ENCODE measurements around the gene IL18.
"Not testable (repeated sequence)": the region's sequence is repeated elsewhere in the genome, so short reads cannot be mapped to it uniquely, and the experiment has no call there.

Gene IL18

DNA sequence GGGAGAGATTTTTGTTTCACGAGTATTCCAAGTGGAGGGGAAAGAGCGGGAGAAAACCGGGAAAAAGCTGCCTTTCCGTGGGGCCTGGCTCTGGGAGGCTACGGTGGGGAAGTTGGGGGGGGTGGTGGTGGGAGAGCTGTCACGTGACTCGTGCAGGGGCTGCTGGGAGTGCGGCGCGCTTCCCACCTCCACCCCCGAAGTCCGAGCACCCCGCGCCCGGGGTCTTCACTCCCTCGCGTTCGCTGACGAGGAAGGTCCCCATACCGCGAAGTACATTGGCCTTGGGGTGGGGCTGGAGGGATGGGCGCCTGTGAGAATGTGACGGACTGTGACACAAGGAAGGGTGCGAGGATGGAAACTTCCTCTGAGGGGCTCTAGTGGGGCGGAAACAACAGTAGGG is 3.3 kb upstream of the IL18 start, which contains the start of gene TEX12:
Gene TEX12 (plus strand): TSS at position 228 of the 400 bp plus-strand sequence. CDS start 1,897 bp downstream, outside the sequence.
- no peak for FAIRE-seq

- FAIRE-seq: no peak
Measured at GRCh38 chr11:112166562-112166961, 2.7 kb upstream of the IL18 start.

GRCh38 chr11:112165049-112165448 is 1.2 kb upstream of the IL18 start:
- FAIRE-seq: no peak

DNA sequence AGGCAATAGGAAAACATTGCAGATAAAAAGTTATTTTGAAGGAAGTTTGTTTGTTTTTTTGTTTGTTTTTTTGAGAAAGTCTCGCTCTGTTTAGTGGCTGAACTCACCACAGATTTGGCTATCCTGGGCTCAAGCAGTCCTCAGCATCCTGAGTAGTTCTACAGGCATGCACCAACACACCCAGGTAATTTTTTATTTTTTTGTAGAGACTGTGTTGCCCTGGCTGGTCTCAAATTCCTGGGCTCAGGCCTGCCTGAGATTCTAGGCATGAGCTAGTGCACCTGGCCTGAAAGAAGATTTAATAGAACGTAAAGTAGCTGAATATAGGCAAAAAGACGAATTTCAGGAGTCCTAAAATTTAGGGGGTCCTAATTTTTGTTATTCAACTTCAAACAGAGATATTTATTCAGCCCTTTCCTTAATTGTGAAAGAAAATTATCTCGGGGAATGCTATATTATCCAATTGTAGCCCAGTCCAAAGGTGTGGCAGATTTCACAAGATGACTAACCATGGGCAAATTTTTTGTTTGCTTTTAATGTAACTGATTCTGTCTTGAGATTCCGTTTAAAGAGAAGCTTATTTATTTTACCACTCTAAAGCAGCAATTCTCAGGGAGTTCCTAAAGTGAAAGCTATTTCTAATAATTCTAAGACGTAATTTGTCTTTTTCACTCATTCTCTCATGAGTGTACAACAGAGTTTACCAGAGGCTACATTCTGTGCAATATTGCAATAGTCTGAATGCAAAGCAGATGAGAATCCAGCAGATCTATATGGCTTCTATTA is 940 bp downstream of the IL18 start:
- no peak for FAIRE-seq

DNA sequence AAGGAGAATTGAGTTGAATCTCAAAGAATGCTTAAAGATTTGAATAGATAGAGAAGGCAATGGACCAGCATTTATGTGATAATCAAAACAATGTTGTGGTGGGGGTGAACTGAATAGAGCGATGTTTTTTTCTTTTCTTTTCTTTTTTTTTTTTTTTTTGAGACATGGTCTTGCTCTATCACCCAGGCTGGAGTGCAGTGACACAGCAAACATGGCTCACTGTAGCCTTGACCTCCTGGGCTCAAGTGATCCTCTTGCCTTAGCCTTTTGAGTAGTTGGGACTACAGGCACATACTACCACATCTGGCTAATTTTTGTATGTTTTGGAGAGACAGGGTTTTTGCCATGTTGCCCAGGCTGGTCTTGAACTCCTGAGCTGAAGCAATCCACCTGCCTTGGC is 1.7 kb downstream of the IL18 start:
- not testable (repeated sequence) for FAIRE-seq

- no peak for FAIRE-seq
Measured at GRCh38 chr11:112161012-112161411, 2.9 kb downstream of the IL18 start.

GRCh38 chr11:112160091-112160848 is 3.6 kb downstream of the IL18 start:
- FAIRE-seq: no peak

DNA sequence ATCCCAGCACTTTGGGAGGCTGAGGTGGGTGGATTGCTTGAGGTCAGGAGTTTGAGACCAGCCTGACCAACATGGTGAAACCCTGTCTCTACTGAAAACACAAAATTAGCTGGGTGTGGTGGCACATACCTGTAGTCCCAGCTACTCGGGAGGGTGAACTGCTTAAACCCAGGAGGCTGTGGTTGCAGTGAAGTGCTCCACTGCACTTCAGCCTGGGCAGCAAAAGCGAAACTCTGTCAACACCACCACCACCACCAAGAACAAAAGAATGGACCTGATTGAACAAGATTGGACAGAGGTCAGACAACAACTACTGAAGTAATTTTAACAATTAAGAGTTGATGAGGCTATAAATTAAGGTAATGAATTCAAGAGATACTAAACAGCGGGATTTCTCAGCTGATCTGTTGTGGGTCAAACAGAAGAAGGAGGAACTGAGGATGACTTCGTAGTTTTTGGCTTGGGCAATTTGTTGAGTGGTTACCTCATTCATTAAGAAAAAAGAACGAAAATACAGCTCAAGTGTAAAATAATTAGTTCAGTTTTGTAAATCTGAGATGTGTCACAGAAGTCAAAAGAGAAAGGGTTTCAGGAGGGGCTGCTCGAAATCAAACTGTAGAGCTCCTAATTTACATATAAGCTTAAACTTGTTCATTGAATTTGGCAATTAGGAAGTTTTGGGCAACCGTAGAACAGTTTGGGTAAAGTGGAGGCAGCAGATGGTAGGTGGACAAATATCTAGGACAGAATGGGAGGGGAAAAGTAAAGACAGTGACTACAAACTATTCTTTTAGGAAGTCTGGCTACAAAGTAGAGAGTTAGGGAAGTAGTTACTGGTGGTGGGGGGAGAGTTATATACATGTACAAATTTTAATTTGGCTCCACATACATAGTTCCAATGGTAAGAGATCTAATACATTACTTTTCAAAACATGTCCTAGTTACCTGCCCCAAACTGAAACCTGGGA is 4.5 kb downstream of the IL18 start:
- FAIRE-seq: no peak

DNA sequence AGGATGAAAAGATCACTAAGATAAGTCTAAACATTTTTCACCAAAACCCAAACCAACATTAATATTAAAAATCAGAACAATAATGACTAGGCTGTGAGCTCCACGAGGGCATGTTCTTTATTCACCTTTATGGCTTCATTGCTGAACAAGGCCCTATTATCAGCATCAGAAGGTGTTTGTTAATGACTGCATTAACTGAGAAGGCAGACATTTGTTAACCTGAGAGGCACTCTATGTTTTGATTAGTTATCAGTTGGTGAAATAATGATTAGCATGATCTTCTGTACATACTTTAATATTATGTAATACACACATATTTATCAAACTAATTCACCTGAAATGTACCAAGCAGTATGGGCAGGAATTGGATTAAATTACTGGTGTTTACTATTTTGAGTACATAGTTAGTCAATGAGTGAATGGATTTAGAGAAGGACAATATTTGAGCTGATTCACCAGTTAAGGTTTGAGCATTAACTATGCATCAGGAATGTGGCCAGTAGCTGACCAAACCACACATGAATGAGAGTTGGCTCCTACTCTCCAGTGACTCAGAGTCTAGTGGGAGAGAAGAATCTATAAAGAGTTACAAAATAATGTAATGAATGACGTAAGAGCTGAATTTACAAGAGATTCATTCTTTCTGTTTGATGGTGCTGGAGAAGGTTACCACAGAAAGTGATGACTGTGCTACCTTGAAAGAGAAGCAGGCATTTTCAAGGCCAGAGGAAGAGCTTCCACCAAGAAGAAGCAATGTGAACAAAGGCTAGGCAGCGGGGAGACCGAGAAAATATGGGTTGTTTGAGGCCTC is 6.7 kb downstream of the IL18 start:
- FAIRE-seq: no peak

DNA sequence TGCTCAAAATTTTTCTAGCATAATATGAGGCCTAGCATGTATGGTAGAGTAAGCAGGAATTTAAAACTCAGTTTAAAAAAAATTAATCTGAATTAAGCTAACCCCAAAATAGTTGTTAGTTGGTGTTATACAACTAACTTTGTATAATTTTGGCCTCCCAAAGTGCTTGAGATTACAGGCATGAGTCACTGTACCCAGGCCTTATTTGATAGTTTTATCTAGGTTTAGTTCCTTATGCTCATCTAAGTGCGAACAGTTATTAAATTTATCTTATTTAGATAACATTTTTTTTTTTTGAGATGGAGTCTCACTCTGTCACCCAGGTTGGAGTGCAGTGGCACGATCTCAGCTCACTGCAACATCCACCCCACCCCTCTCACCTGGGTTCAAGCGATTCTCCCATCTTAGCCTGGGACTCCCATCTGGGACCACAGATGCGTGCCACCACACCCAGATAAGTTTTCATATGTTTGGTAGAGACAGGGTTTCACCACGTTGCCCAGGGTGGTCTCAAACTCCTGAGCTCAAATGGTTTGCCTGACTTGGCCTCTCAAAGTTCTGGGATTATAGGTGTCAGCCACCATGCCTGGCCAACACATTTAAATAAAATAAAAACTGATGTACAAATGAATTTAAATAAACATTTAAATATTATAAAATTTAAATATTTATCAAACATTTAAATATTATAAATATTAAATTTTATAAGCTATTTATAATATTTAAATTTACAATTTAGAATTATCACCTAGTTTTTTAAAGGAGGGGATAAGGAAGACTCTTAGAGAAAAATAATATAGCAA is 7.5 kb downstream of the IL18 start:
- FAIRE-seq: peak; percentile 94

DNA sequence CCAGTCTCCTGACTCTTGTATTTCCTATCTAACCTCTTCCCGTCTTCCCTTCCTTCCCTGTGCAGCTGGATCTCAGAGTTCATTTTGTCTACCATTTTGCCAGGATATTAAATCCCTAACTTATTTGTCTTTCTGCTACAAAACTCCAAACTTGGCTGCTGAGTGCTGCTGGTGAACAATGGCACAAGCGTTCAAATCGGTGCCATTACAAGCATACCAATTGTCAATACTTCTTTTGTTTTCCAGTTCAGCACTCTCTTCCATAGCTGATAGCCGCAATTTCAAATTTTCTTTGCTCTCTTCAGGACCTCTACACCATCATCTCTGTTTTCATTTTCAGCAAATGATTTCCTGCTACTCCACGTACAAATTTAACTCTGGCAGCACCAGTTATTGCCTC is 13.4 kb downstream of the IL18 start:
- FAIRE-seq: no peak

- FAIRE-seq: no peak
Measured at GRCh38 chr11:112143597-112143996, 20.3 kb downstream of the IL18 start.

- FAIRE-seq: no peak
Measured at GRCh38 chr11:112134473-112134872, 29.4 kb downstream of the IL18 start.

DNA sequence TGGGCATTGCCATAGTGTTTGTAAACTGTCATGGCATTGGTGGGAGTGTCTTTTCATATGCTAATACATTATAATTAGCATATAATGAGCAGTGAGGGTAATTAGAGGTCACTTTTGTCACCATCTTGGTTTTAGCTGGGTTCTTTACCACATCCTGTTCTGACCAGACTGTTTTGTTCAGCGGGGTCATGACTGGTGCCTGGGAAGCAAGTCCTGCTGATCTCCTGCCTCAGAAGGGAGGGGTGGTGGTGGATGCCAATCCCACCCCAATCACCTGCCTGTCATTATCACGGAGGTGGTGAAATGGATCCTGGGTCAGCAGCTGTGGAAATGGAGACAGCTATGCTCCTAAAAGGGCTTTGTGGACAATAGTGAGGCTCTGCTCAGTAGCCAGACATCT is 31.2 kb downstream of the IL18 start:
- no peak for FAIRE-seq

- no peak for FAIRE-seq
Measured at GRCh38 chr11:112129656-112130055, 34.2 kb downstream of the IL18 start.

DNA sequence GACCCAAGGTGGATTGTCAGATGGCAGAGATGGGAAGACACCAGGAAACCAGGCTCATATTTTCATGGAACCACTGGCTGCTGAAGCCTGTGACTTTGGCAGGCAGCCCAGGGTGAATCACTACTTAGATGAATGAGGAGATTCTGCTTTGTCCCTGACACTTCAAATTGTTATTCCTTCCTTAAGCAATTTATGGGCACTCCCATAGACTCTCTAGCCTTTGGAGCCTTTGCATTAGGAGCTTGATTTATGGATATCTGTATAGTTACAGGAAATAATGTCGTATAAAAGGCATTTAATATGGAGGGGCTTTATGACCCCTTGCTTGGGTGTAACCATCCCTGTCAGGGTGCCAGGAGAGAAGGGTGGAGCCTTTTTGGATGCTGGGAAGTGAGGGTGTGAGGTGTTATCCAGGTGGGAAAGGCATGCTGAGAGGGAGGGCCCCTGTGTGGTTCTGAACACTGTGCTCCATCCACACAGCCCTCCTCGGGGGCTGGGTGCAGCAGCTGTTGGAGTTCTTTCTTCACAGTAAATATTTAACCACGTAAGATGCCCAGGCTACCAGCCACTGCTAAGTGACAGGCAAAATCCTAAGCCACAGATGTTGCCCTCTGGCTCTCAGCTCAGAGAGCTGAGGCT is 35.3 kb downstream of the IL18 start:
- no peak for FAIRE-seq

GRCh38 chr11:112127056-112127455 is 36.8 kb downstream of the IL18 start:
- no peak for FAIRE-seq

DNA sequence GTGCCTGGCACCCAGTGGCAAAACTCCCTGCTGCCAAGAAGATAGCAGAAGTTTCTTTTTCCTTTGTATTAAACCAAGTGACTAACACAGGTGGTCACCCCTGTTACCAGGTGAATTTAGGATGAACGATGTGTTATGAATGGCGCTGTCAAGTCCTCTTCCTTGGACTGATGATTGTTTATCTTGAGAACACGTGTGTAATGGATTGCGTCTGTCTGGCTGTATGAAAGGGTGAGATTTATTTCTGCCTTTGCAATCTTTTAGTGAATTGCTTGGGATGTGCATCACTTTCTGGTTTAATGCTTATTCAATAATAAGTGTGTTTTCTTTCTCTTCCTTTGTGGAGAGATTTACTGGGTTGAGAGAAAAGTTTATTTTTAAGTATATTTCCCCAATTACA is 40.8 kb downstream of the IL18 start:
- no peak for FAIRE-seq

DNA sequence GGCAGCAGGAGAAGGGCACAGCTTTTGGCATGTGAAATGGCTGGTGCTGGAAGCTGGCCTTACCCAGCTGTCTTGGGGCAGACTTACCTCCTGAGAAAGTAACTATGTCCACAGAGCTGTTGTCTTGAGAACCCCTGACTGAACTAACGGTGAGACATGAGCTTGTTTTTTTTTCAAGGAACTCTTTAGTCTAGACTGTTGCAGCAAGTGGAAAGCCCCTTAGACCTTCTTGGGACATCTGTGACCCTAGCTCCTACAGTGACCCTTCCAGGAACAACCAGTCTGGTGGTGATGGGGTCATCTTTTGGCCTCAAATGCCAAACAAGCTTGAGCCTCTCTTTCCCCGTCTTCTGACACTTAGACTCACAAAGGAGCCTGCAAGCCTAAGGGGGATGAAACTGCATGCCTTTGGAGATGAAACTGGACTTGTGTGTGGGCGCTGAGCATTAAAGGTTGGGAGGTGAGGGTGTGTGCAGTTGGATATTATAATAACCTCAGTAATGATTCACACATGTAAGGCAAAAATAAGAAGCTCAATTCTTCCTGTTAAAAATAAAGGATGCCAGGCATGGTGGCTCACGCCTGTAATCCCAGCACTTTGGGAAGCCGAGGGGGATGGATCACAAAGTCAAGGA is 41.8 kb downstream of the IL18 start:
- no peak for FAIRE-seq

GRCh38 chr11:112118176-112118575 is 45.7 kb downstream of the IL18 start:
- no peak for FAIRE-seq

All from G401.6 (cell line).